Fibroblast of lung (primary cell): ENCODE results near the gene LMO7. TPM values are rescaled to one million over a fixed set of nuclear protein-coding genes. Genes with fewer than 3 reads are reported as not detected.

Source experiments
- DNase-seq, 2 donors: peaks; one replicate each; pipeline versions ENCODE4 v3.0.0 to v3.0.0-alpha.2; 2010; ENCODE audit warnings: low read depth in 2 of 2
- H2AFZ ChIP-seq: 2 replicates; pipeline ENCODE4 v1.5.1; 2012; ENCODE audit warnings: low read length, control low read depth, inconsistent platforms
- H3K27ac ChIP-seq: 2 replicates; pipeline ENCODE4 v1.5.1; 2011; ENCODE audit warnings: low read length, control low read depth; ENCODE audit not compliant: insufficient read depth
- H3K27me3 ChIP-seq: 2 replicates; pipeline ENCODE4 v1.5.1; 2011; ENCODE audit warnings: mild to moderate bottlenecking, low read length; ENCODE audit not compliant: control insufficient read depth, insufficient read depth
- H3K36me3 ChIP-seq: 2 replicates; pipeline ENCODE4 v1.5.1; 2011; ENCODE audit warnings: low read length; ENCODE audit not compliant: control insufficient read depth, insufficient read depth
- H3K4me1 ChIP-seq: 2 replicates; pipeline ENCODE4 v1.5.1; 2011; ENCODE audit warnings: low read length; ENCODE audit not compliant: control insufficient read depth, insufficient read depth; ENCODE audit errors: extremely low read depth
- H3K4me2 ChIP-seq: 2 replicates; pipeline ENCODE4 v1.5.1; 2011; ENCODE audit warnings: low read length, control low read depth; ENCODE audit not compliant: insufficient read depth; ENCODE audit errors: extremely low read depth
- H3K4me3 ChIP-seq, 4 experiments: fragments of 200-600 bp in 1 of 4; sonication (generic) in 1 of 4; replicated peaks in 1 of 4; 2 replicates each; pipeline ENCODE4 v1.5.1; 2011 to 2016; ENCODE audit warnings: low read length in 4 of 4, low read depth in 3 of 4, mild to moderate bottlenecking in 3 of 4, control low read depth in 2 of 4, inconsistent platforms in 1 of 4, mixed read lengths in 1 of 4; ENCODE audit not compliant: insufficient read depth in 1 of 4; ENCODE audit errors: control extremely low read depth in 1 of 4
- H3K79me2 ChIP-seq: 2 replicates; pipeline ENCODE4 v1.5.1; 2012; ENCODE audit warnings: mild to moderate bottlenecking, low read length, inconsistent platforms; ENCODE audit not compliant: control insufficient read depth, insufficient read depth
- H3K9ac ChIP-seq: 2 replicates; pipeline ENCODE4 v1.5.1; 2011; ENCODE audit warnings: mild to moderate bottlenecking, low read length, control low read depth; ENCODE audit not compliant: insufficient read depth
- H3K9me3 ChIP-seq: 2 replicates; pipeline ENCODE4 v1.5.1; 2012; ENCODE audit warnings: low read depth, low read length; ENCODE audit not compliant: control insufficient read depth, insufficient read depth
- H4K20me1 ChIP-seq: 2 replicates; pipeline ENCODE4 v1.5.1; 2011; ENCODE audit warnings: low read length; ENCODE audit not compliant: control insufficient read depth, insufficient read depth; ENCODE audit errors: extremely low read depth
- EZH2 ChIP-seq: IDR thresholded peaks from 2 replicates; pipeline ENCODE4 v1.5.1; 2012; ENCODE audit warnings: low read length, control low read depth, mild to moderate bottlenecking; ENCODE audit errors: missing control alignments
- polyA plus RNA-seq, 2 donors: library from polyadenylated mRNA; depleted of rRNA in 1 of 2; stranded (reverse) in 1 of 2; unstranded in 1 of 2; fragments of >200 nt; gene quantifications; 2 replicates each; pipeline ENCODE4 v1.2.1, GENCODE V29; 2011 to 2012; ENCODE audit warnings: missing spikeins in 1 of 2
- total RNA-seq: library from RNA; depleted of rRNA; stranded (reverse); fragments of >200 nt; gene quantifications from 2 replicates; pipeline ENCODE4 v1.2.1, GENCODE V29; 2014
- TF ChIP-seq, protein P1 (sequence below), 2 donors: IDR thresholded peaks in 1 of 2; conservative IDR thresholded peaks in 1 of 2; 1 replicate in 1 of 2; 2 replicates in 1 of 2; pipeline ENCODE4 v1.5.1; 2011 to 2012; ENCODE audit warnings: low read length in 2 of 2, control low read depth in 1 of 2, inconsistent platforms in 1 of 2, low read depth in 1 of 2, mild to moderate bottlenecking in 1 of 2

Gene LMO7
- total and polyA plus RNA-seq, 2 donors (not counting 1 experiment from before 2014, with no cell fraction given): 71.9 to 226 TPM

DNA sequence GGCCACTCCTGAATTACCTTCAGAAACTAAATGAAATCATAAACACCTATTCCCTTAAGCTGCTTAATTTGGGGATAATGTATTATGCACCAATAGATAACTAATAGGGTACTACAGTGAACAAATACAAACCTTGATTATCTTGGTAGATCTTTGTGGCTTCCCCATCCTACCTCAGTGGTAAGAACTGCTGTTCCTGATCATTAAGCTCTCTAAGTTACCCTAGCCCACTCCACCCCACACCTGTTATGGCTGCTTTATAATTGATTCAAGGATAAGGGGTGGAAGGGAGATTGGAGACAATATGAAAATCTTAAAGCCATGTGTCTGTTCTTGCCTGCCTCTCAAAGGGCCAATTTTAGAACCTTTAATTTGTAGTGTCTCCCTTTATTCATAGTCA is 121.2 kb downstream of the LMO7 start:
- no peak overlapping the region for H3K27ac ChIP-seq
- H3K9me3 ChIP-seq: no peaks in the 10 kb centered on the region
- H3K27me3 ChIP-seq: no peaks in the 10 kb centered on the region
- no peak overlapping the region for H3K4me2 ChIP-seq
- H2AFZ ChIP-seq: no peak overlapping the region
- DNase-seq: no peak
- H3K79me2 ChIP-seq: peaks cover 75% of the 10 kb centered on the region
- TF ChIP-seq EZH2: no peak
- TF ChIP-seq, protein P1, sequence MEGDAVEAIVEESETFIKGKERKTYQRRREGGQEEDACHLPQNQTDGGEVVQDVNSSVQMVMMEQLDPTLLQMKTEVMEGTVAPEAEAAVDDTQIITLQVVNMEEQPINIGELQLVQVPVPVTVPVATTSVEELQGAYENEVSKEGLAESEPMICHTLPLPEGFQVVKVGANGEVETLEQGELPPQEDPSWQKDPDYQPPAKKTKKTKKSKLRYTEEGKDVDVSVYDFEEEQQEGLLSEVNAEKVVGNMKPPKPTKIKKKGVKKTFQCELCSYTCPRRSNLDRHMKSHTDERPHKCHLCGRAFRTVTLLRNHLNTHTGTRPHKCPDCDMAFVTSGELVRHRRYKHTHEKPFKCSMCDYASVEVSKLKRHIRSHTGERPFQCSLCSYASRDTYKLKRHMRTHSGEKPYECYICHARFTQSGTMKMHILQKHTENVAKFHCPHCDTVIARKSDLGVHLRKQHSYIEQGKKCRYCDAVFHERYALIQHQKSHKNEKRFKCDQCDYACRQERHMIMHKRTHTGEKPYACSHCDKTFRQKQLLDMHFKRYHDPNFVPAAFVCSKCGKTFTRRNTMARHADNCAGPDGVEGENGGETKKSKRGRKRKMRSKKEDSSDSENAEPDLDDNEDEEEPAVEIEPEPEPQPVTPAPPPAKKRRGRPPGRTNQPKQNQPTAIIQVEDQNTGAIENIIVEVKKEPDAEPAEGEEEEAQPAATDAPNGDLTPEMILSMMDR (conservative IDR thresholded peaks at IDR 0.05 in 1 of 2, IDR thresholded peaks at IDR 0.05 in 1 of 2; ENCODE audit: low read depth in 1 of 2, low read length in 2 of 2): no peak
- peaks cover 6% of the 10 kb centered on the region for H3K4me1 ChIP-seq
- H3K36me3 ChIP-seq: peaks cover 2% of the 10 kb centered on the region
- no peak overlapping the region for H3K9ac ChIP-seq
- H4K20me1 ChIP-seq: no peaks in the 10 kb centered on the region
- no peak overlapping the region for H3K4me3 ChIP-seq

DNA sequence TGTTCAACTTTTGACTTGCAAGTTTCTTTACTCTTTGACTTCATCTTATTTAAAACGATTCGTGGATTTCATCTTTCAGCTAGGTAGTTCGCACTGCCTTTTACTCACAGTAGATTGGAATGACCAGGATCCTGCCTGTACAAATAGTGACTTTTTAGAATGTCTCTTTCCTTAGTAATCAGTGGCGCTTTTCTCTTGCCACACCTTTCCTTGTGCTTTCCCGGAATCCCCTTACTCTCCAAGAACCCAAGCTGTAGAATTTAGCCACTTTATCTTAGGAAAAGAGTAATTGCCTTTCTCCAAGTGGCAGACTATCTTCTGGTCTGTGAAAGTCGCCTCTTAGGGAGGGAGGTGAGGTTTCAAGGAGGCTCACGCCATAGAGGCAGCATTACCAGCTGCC is 123.4 kb downstream of the LMO7 start:
- Histone ChIP-seq H3K9me3 (no peaks in the 10 kb centered on the region), H3K36me3 (no peaks in the 10 kb centered on the region), H3K79me2 (peaks cover 71% of the 10 kb centered on the region), H3K4me1 (peaks cover 8% of the 10 kb centered on the region), H4K20me1 (no peaks in the 10 kb centered on the region), H3K4me2 (no peak overlapping the region), H3K27ac (no peak overlapping the region), H2AFZ (no peak overlapping the region), H3K27me3 (no peaks in the 10 kb centered on the region), H3K4me3 (no peak overlapping the region), H3K9ac (no peak overlapping the region)
- no peak for TF ChIP-seq EZH2
- TF ChIP-seq, protein P1 (conservative IDR thresholded peaks at IDR 0.05 in 1 of 2, IDR thresholded peaks at IDR 0.05 in 1 of 2; ENCODE audit: low read depth in 1 of 2, low read length in 2 of 2): no peak
- no peak for DNase-seq

DNA sequence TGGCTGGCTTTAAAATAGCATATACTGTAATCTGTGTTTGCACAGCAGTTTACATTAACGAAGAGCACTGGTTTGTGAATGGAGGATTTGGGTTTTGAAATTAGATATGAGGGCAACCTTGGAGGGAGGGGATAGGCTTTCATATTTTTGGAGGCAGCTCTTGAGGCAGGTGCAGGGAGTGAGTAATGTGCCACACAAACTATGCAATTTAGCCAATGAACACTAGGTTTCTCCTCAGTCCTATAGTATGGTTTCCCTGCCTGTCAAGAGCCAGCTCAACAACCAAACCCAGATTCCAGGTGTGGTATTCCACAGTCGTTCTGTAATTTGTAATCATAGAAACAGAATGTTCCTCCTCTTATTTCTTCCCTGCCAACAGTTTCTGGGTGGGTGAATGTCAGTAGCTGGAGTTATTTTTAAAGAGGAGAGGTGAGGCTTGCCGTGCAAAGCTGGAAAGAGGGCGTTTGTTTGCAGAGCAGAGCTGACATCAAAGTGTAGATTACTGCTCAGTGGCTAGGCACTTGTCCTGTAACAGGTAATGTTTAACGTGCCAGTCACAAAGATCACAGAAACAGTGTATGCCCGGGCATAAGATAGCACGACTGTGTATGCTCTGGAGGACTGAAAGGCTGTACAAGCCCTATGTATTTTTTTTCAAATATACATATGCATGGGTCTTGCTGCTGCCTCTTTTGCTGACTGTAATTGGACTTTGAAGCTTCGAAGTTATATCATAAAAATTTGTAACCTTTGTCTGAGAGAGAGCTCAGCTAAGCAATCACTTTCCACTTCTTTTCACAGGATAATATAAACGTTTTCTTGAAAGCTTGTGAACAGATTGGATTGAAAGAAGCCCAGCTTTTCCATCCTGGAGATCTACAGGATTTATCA is 124.2 kb downstream of the LMO7 start:
- Histone ChIP-seq H4K20me1 (no peaks in the 10 kb centered on the region), H3K4me3 (peak overlapping the region; percentile 25 to 53 (median 41)), H3K4me1 (peaks cover 8% of the 10 kb centered on the region), H3K27me3 (no peaks in the 10 kb centered on the region), H3K4me2 (peak overlapping the region; percentile 76), H3K79me2 (peaks cover 66% of the 10 kb centered on the region), H3K9ac (no peak overlapping the region), H3K9me3 (no peaks in the 10 kb centered on the region), H3K27ac (peak overlapping the region; percentile 6), H2AFZ (no peak overlapping the region), H3K36me3 (no peaks in the 10 kb centered on the region)
- DNase-seq: peak; percentile 26 to 35
- no peak for TF ChIP-seq EZH2
- TF ChIP-seq, protein P1 (conservative IDR thresholded peaks at IDR 0.05 in 1 of 2, IDR thresholded peaks at IDR 0.05 in 1 of 2; ENCODE audit: low read depth in 1 of 2, low read length in 2 of 2): no peak
